HS-27A (cell line): ENCODE data around the gene SAP30.
A peak's percentile ranks its signal among the peaks of the same experiment; 100 is the strongest.

Experiments used
- DNase-seq: peaks from one replicate; pipeline ENCODE4 v3.0.0-alpha.2; 2012; ENCODE audit warnings: low read depth, missing footprints

The SAP30 gene

DNA sequence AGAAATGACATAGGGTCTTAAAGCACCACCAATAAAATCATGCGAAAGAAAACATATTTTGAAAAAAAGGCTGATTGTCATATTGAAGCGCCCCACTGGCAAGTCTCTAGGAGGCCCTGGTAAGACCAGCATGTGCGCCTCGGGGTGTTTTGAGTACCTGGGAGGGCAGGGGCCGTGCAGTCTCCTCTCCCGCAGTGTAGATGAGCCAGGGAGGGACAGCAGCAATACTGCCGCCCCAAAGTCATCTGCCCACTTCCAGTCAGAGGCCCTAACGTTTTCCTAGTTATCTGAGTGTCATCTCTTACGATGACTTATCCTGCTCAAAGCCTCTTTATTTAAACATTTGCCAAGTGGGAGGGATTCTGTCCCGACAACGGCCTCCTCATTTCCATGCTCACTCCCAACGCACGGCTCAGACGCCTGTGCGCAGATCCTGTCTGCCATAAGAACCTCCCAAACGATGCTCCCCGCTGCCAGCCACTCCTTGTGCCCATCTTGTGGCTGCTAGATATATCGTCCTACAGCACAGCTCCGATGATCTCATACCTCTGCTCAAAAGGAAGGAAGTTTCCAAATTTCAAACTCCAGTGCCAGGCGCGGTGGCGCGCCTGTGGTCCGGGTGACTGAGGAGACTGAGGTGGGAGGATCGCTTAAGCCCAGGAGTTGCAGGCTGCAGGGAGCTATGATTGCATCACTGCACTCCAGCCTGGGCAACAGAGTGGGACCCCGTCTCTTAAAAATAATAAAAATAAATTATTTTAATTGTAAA, 45.3 kb downstream of the SAP30 start:
- no peak for DNase-seq

GRCh38 chr4:173417833-173418232, 47.1 kb downstream of the SAP30 start:
- no peak for DNase-seq

GRCh38 chr4:173418639-173419038, 47.9 kb downstream of the SAP30 start:
- DNase-seq: no peak

DNA sequence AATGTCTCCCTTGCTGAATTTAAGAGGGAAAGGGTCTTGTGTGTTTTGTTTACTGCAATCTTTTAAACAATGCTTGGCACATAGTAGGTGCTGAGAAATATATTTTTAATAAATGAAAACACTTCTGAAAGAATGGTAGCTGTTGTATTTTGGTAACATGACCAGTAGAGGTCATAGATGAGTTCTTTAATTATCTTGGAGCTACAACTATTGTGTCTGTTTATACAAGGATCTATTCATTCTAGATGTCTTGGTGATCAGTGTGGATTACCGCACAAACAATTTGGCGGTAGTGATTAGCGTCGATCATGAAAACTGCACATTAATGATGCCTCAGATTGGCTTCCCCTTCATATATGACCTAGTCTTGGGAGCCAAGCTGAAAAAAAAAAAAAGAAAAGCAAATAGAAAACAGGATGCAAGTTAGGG, 49.6 kb downstream of the SAP30 start:
- no peak for DNase-seq

GRCh38 chr4:173420801-173421200, 50.0 kb downstream of the SAP30 start:
- DNase-seq: no peak

- peak; percentile 51 for DNase-seq
Observed at GRCh38 chr4:173424899-173425805, 54.4 kb downstream of the SAP30 start.

DNA sequence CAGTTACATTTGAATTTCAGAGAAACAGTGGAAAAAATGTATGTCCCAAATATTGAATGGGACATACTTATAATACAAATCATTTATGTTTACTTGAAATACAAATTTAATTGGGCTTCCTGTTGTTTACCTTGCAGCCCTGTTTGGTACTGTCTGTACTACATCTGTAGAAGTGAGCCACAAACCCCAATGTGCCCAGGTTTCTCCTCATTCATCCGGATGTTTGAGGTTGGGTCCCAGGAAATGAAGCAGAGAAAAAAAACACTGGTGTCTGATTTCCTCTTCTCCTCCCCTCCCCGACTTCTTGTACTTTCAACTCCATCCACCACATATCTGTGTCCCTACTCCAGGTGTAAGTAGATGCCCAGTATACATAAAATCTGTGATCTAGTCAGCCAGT, 55.3 kb downstream of the SAP30 start:
- no peak for DNase-seq
